ENCODE data around the gene MRPS21.

DNA sequence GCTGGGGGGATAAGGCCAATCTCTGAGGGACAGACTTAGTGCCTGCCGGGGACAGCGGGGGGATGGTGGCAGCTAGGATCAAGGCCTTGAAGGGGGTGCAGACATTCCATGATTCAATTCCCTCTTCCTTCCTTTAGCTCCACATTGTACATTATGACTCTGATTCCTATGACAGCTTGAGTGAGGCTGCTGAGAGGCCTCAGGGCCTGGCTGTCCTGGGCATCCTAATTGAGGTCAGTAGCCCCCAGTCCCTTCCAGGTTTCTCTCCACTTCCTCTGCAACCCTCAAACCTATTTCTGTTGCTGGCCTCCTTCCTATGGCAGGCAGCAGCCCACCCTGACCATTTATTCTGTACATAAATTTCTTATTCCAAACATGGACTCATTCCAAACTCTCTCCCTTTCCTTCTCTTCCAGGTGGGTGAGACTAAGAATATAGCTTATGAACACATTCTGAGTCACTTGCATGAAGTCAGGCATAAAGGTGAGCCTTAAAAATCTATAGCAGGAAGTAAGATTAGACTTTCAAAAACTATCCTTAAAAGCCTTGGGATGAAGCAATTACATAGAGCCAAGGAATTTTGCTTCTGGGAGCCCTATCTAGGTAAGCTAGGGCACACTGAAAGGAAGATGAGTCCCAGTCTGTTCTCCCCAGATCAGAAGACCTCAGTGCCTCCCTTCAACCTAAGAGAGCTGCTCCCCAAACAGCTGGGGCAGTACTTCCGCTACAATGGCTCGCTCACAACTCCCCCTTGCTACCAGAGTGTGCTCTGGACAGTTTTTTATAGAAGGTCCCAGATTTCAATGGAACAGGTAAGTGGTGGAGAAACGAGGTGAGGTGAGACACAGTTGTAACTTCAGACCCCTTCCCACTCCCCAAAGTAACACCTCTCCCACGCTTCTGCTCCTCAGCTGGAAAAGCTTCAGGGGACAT, 31.0 kb upstream of the MRPS21 start:
- TF ChIP-seq, protein P1, sequence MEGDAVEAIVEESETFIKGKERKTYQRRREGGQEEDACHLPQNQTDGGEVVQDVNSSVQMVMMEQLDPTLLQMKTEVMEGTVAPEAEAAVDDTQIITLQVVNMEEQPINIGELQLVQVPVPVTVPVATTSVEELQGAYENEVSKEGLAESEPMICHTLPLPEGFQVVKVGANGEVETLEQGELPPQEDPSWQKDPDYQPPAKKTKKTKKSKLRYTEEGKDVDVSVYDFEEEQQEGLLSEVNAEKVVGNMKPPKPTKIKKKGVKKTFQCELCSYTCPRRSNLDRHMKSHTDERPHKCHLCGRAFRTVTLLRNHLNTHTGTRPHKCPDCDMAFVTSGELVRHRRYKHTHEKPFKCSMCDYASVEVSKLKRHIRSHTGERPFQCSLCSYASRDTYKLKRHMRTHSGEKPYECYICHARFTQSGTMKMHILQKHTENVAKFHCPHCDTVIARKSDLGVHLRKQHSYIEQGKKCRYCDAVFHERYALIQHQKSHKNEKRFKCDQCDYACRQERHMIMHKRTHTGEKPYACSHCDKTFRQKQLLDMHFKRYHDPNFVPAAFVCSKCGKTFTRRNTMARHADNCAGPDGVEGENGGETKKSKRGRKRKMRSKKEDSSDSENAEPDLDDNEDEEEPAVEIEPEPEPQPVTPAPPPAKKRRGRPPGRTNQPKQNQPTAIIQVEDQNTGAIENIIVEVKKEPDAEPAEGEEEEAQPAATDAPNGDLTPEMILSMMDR (IDR thresholded peaks at IDR 0.05), result no peak
- TF ChIP-seq ZFX (IDR thresholded peaks at IDR 0.05; ENCODE audit: borderline replicate concordance), result no peak

Measured in 22Rv1 (cell line).